GM18502 (cell line): Measurements from ENCODE around the gene KCNIP3.

ENCODE experiments used
- ATAC-seq: cut with Tn5 transposase; IDR thresholded peaks from one replicate; pipeline ENCODE4 v1.9.1; 2021; ENCODE audit warnings: mild to moderate bottlenecking; ENCODE audit not compliant: unreplicated experiment, poor library complexity

The KCNIP3 gene

GRCh38 chr2:95292623-95293260, 4.4 kb upstream of the KCNIP3 start:
- ATAC-seq, result no peak

GRCh38 chr2:95294579-95295250, 2.4 kb upstream of the KCNIP3 start:
- no peak for ATAC-seq

- no peak for ATAC-seq
Measured at GRCh38 chr2:95295376-95295775, 1.8 kb upstream of the KCNIP3 start.

- ATAC-seq, result no peak
Measured at GRCh38 chr2:95296011-95296410, 1.1 kb upstream of the KCNIP3 start.

- no peak for ATAC-seq
Measured at GRCh38 chr2:95297639-95298395, 670 bp downstream of the KCNIP3 start.

GRCh38 chr2:95298486-95299111, 1.5 kb downstream of the KCNIP3 start:
- no peak for ATAC-seq

- ATAC-seq, result no peak
Measured at GRCh38 chr2:95299961-95300360, 2.8 kb downstream of the KCNIP3 start.

- ATAC-seq, result no peak
Measured at GRCh38 chr2:95300450-95300849, 3.3 kb downstream of the KCNIP3 start.

GRCh38 chr2:95301186-95301585, 4.0 kb downstream of the KCNIP3 start:
- no peak for ATAC-seq

GRCh38 chr2:95301876-95302641, 4.9 kb downstream of the KCNIP3 start:
- no peak for ATAC-seq

- no peak for ATAC-seq
Measured at GRCh38 chr2:95303191-95303919, 6.2 kb downstream of the KCNIP3 start.

GRCh38 chr2:95305380-95306061, 8.4 kb downstream of the KCNIP3 start:
- no peak for ATAC-seq

- ATAC-seq, result no peak
Measured at GRCh38 chr2:95306336-95306895, 9.3 kb downstream of the KCNIP3 start.

- no peak for ATAC-seq
Measured at GRCh38 chr2:95307036-95307435, 9.9 kb downstream of the KCNIP3 start.

- no peak for ATAC-seq
Measured at GRCh38 chr2:95307878-95308277, 10.7 kb downstream of the KCNIP3 start.

- no peak for ATAC-seq
Measured at GRCh38 chr2:95308426-95308990, 11.4 kb downstream of the KCNIP3 start.

GRCh38 chr2:95309599-95309998, 12.5 kb downstream of the KCNIP3 start:
- no peak for ATAC-seq

- ATAC-seq, result no peak
Measured at GRCh38 chr2:95310216-95310615, 13.1 kb downstream of the KCNIP3 start.
